Psoas muscle (tissue), 8 donors: ENCODE measurements around the gene BICDL2. TPM values are rescaled to one million over a fixed set of nuclear protein-coding genes. Genes with fewer than 3 reads are reported as not detected.
"Not testable (repeated sequence)": the region's sequence is repeated elsewhere in the genome, so short reads cannot be mapped to it uniquely, and the experiment has no call there.

ENCODE experiments used
- ATAC-seq, 4 donors: fragments of 200-7000 bp; cut with Tn5 transposase; one replicate each; pipeline ENCODE4 v1.9.1; 2020; ENCODE audit warnings: moderate library complexity in 3 of 4, mild to moderate bottlenecking in 2 of 4
- DNase-seq, 2 donors: peaks; one replicate each; pipeline ENCODE4 v3.0.0-alpha.2; 2020
- H3K27ac ChIP-seq: fragments of 200-600 bp; one replicate; pipeline ENCODE4 v1.8.0; 2022
- H3K27me3 ChIP-seq, 3 donors: fragments of 200-600 bp in 1 of 3; one replicate each; pipeline versions ENCODE4 v1.6.1 to v1.8.0; 2013 to 2022; ENCODE audit warnings: low read length in 2 of 3, mild to moderate bottlenecking in 2 of 3, moderate library complexity in 1 of 3; ENCODE audit not compliant: insufficient read depth in 3 of 3
- H3K36me3 ChIP-seq, 2 donors: fragments of 200-600 bp in 1 of 2; one replicate each; pipeline versions ENCODE4 v1.6.1 to v1.8.0; 2013 to 2022; ENCODE audit warnings: low read depth in 1 of 2, mild to moderate bottlenecking in 1 of 2, moderate library complexity in 1 of 2; ENCODE audit not compliant: insufficient read depth in 1 of 2
- H3K4me1 ChIP-seq: fragments of 200-600 bp; one replicate; pipeline ENCODE4 v1.8.0; 2022
- H3K4me3 ChIP-seq: fragments of 200-600 bp; one replicate; pipeline ENCODE4 v1.8.0; 2022; ENCODE audit warnings: mild to moderate bottlenecking
- H3K9me3 ChIP-seq: fragments of 200-600 bp; one replicate; pipeline ENCODE4 v1.8.0; 2022
- WGBS, 3 donors: extraction: QIAGEN DNeasy Blood & Tissue Kit; methylation state at CpG; one replicate each; pipeline versions ENCODE4 v1.1.6 to v1.1.7; 2013; 5-methylcytosine and 5-hydroxymethylcytosine counted together
- intact Hi-C, 2 donors: fragments of 100-400 bp; cut with DNase I; formaldehyde crosslinking; loops; one replicate each; pipeline versions ENCODE4 v1.11.0 to v1.14.2; 2022
- long read RNA-seq, 2 donors: library from polyadenylated mRNA; unstranded; transcript quantifications; one replicate each; pipeline ENCODE4 v2.0.0, GENCODE V29; 2021
- polyA plus RNA-seq, 3 donors: library from polyadenylated mRNA; stranded (reverse); fragments of 200-250 nt; gene quantifications; one replicate each; pipeline ENCODE4 v1.2.3, GENCODE V29; 2013
- total RNA-seq, 4 donors: library from RNA; stranded (reverse); fragmentation: NEBNext Ultra II Directional in 2 of 4; extraction: Animal tissue kit (Norgen Biotek cat#: 25700) in 2 of 4; gene quantifications; one replicate each; pipeline versions ENCODE4 v1.2.1 to v1.2.4, GENCODE V29; 2021 to 2023
- TF ChIP-seq, protein P1 (sequence below): fragments of 200-600 bp; IDR thresholded peaks from one replicate; pipeline ENCODE4 v1.8.0; 2022; ENCODE audit warnings: antibody characterized with exemption
- donor health status: healthy with polysubstance abuse.
- donor health status: DM: no; HTN: no; CAD: no; lungs with moderate emphysema.
- donor health status: Bipolar disorder and iron deficiency.
- donor health status: healthy.
- donor health status: DM: yes; HTN: yes; CAD: no.
- donor health status: DM: no; HTN: no; CAD: no.
- donor health status: DM: no; HTN: no; CAD: no.
- donor health status: DM: yes; HTN: yes; CAD: no.

Gene BICDL2
- total RNA-seq (not detected), polyA plus RNA-seq (under 1 TPM in 2 of 3 donors, not detected in 1; 0.01 to 0.18 TPM)
- long read RNA-seq, donor 1 = 0 reads
- long read RNA-seq, donor 2, partial matches to known transcripts = 0 of 1 reads
- long read RNA-seq, donor 2, other reads (novel, unspliced or antisense) = 1 of 1 reads

- Histone ChIP-seq H3K9me3 (no peaks in the 10 kb centered on the region), H3K4me3 (no peak within 1 kb of the TSS), H3K36me3 (no peaks in the 10 kb centered on the region), H3K27ac (no peak within 1 kb of the TSS), H3K27me3 (peaks cover 0 to 80% (median 27%) of the 10 kb centered on the region in 3 donors), H3K4me1 (no peaks in the 10 kb centered on the region)
- ATAC-seq (no peak), DNase-seq (no peak)
- 7 to 16% (median 8%) methylated on average over 19 to 44 of the region's 44 CpGs for WGBS, 3 donors
- intact Hi-C loops = no loop called here
- TF ChIP-seq, protein P1, sequence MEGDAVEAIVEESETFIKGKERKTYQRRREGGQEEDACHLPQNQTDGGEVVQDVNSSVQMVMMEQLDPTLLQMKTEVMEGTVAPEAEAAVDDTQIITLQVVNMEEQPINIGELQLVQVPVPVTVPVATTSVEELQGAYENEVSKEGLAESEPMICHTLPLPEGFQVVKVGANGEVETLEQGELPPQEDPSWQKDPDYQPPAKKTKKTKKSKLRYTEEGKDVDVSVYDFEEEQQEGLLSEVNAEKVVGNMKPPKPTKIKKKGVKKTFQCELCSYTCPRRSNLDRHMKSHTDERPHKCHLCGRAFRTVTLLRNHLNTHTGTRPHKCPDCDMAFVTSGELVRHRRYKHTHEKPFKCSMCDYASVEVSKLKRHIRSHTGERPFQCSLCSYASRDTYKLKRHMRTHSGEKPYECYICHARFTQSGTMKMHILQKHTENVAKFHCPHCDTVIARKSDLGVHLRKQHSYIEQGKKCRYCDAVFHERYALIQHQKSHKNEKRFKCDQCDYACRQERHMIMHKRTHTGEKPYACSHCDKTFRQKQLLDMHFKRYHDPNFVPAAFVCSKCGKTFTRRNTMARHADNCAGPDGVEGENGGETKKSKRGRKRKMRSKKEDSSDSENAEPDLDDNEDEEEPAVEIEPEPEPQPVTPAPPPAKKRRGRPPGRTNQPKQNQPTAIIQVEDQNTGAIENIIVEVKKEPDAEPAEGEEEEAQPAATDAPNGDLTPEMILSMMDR = no peak
These were observed at the start of gene BICDL2 for GRCh38 chr16:3036726-3037315. BICDL2 (minus strand) TSS chr16:3036944; CDS start chr16:3035496, 1,448 bp downstream.

DNA sequence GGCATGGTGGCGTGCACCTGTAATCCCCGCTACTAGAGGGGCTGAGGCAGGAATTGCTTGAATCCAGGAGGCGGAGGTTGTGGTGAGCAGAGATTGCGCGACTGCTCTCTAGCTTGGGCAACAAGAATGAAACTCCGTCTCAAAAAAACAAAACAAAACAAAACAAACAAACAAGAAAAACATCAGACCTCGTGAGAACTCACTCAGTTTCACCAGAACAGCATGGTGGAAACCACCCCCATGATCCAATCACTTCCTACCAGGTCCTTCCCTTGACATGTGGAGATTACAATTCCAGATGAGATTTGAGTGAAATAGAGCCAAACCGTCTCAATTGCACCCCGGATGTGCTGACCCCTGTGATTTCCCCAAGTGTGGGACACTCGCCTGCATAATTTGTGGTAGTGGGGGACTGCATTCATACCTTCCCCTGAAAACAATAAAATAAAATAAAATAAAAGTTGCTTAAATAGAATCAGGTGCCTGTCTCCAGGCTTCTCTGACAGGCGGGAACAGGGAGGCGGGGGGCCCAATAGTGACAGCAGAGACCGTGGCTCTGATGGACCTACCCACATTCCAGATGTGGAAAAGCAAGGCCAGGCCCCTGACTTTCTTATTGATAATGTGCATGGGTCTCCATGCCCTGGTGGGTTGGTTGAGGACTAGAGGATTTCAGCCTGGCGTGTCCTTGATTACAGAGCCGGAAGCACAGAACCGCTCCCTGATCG lies 49.3 kb upstream of the BICDL2 start:
- peak in 1 of 2 donors; percentile 6 for DNase-seq
- Histone ChIP-seq H3K9me3 (no peaks in the 10 kb centered on the region), H3K4me1 (peaks cover 9% of the 10 kb centered on the region), H3K27ac (peak overlapping the region; percentile 58), H3K4me3 (peak overlapping the region; percentile 56), H3K36me3 (no peaks in the 10 kb centered on the region), H3K27me3 (no peaks in the 10 kb centered on the region)
- intact Hi-C loops = no loop called here
- no peak for ATAC-seq
- WGBS, 3 donors = 78 to 81% (median 80%) methylated on average over 15 to 17 of the region's 17 CpGs
- TF ChIP-seq, protein P1 = no peak

DNA sequence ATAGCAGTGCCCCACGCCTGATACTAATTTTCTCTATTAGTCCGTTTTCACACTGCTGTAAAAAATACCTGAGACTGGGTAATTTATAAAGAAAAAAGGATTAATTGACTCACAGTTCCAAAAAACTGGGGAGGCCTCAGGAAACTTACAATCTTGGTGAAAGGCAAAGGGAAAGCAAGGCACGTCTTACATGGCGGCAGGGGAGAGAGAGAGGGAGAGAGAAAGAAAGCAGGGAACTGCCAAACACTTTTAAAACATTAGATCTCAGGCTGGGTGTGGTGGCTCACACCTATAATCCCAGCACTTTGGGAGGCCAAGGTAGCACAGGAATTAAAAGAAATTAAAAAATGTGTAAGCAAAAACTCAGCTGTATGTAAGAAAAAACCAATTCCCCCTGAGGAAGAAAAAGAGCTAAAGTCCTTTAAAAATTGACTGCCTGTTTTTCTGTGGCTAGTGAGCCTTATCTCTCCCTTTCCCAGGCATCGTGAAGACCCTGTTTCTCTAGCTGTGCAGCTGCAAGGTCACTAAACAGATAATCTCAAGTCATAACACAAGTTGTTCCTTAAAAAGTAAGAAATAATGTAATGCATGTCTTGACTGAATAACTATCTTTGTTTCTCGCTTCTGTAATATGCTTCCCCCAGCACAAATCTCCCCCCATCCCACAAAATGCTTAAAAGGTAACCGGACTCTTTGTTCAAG lies 48.4 kb upstream of the BICDL2 start:
- DNase-seq (peak in 1 of 2 donors; percentile 10), ATAC-seq (no peak)
- H3K27ac ChIP-seq = no peak overlapping the region
- WGBS, 3 donors = 84 to 88% (median 86%) methylated on average over 7 of the region's 7 CpGs
- peaks cover 9% of the 10 kb centered on the region for H3K4me1 ChIP-seq
- no peaks in the 10 kb centered on the region for H3K9me3 ChIP-seq
- no peaks in the 10 kb centered on the region for H3K27me3 ChIP-seq
- no peaks in the 10 kb centered on the region for H3K36me3 ChIP-seq
- TF ChIP-seq, protein P1 = no peak
- intact Hi-C loops = no loop called here
- H3K4me3 ChIP-seq = no peak overlapping the region

- no peaks in the 10 kb centered on the region for H3K9me3 ChIP-seq
- no peak overlapping the region for H3K4me3 ChIP-seq
- no peak for DNase-seq
- WGBS, 3 donors = 87 to 100% (median 93%) methylated on average over 1 of the region's 1 CpG
- H3K27me3 ChIP-seq = no peaks in the 10 kb centered on the region
- H3K27ac ChIP-seq = no peak overlapping the region
- H3K4me1 ChIP-seq = peaks cover 9% of the 10 kb centered on the region
- intact Hi-C loops = no loop called here
- TF ChIP-seq, protein P1 = no peak
- no peaks in the 10 kb centered on the region for H3K36me3 ChIP-seq
- ATAC-seq = no peak
These were observed 47.7 kb upstream of the BICDL2 start for GRCh38 chr16:3084491-3084890.

DNA sequence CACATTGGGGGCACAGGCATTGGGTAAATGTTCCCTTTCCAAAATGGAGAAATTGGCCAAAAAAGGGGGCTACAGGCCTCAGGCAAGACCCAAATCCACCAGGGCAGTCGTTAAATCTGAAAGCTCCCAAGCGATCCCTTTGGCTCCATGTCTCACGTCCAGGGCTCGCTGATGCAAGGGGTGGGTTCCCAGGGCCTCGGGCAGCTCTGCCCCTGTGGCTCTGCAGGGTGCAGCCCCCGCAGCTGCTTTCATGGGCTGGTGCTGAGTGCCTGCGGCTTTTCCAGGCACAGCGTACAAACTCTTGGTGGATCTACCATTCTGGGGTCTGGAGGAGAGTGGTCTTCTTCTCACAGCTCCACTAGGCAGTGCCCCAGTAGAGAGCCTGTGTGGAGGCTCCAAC lies 46.7 kb upstream of the BICDL2 start:
- H3K4me3 ChIP-seq, H3K27me3 ChIP-seq, H3K4me1 ChIP-seq, H3K36me3 ChIP-seq, H3K27ac ChIP-seq, intact Hi-C loops, H3K9me3 ChIP-seq, ATAC-seq: not testable (repeated sequence)
- WGBS, 3 donors = 93 to 96% (median 93%) methylated on average over 8 of the region's 8 CpGs
- DNase-seq = peak in 1 of 2 donors; percentile 19

DNA sequence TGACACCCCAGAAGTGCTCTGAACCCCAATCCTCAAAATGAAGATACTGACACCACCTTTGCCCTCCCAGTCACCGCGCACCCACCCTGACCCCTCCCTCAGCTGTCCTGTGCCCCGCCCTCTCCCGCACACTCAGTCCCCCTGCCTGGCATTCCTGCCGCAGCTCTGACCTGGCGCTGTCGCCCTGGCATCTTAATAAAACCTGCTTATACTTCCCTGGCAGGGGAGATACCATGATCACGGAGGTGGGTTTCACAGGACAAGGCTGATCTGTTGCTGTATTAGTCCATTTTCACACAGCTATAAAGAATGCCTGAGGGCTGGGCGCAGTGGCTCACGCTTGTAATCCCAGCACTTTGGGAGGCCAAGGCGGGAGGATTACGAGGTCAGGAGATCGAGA lies 45.2 kb upstream of the BICDL2 start:
- H3K27ac ChIP-seq, intact Hi-C loops, H3K27me3 ChIP-seq, ATAC-seq, H3K4me3 ChIP-seq, H3K4me1 ChIP-seq, H3K9me3 ChIP-seq, H3K36me3 ChIP-seq: not testable (repeated sequence)
- DNase-seq = peak in 1 of 2 donors; percentile 31
- 90 to 94% (median 92%) methylated on average over 11 to 13 of the region's 13 CpGs for WGBS, 3 donors
